NCI-H187 (cell line): ENCODE data around the gene FIGN.

ENCODE experiments used
- DNase-seq, 2 experiments: peaks; one replicate each; lab custom pipeline; 2025; lab: John Stamatoyannopoulos, UW

The FIGN gene

DNA sequence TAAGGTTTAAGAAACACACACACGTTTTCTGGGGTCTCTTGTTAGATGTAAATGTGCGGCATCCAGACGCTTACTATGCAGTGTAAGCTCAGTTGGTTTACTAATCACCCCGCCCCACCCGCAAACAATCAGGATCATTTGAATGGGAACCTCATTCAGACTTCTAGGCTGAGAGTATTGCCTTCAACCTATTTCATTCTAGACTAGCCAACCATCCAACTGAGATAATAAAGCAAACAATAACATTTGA, 1.3 kb upstream of the FIGN start:
- no peak for DNase-seq

DNA sequence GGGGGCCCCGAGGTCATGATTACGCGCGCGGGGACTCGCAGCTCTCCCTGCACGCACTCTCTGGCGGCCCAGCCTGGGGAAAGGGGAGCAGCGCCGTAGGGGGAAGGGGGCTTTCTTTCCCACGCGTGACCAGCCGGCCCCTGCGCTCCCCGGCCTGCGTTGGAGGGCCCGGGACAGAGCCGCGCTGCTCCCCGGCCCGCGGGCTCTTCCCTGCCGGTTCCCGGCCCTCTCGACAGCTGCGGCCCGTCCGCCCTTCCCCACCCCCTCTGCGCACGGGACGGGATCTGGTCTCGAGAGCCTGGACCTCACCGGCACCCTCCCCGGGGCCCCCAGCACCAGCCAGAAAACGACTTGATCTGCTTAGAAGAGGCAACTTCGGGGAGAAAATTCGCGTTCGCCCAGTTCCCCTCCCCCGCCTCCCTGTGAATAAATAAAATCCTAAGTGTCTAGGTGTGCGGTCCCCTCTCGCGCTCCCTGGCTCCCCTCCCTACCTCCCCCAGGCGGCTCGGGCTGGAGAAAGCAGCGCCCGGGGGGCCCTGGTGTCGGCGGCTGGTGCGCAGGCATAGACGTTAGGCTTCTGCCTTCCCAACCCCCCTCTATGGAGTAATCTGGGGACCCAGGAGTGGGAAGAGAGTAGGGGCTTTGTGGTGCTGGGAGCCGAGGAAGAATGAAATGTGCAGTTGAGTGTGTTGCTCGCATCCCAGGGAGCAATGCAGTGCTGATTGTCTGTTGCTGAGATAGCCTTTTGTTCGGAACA, 803 bp upstream of the FIGN start:
- DNase-seq: peak in 1 of 2 experiments; percentile 4

GRCh38 chr2:163734881-163735684, 725 bp downstream of the FIGN start:
- no peak for DNase-seq

DNA sequence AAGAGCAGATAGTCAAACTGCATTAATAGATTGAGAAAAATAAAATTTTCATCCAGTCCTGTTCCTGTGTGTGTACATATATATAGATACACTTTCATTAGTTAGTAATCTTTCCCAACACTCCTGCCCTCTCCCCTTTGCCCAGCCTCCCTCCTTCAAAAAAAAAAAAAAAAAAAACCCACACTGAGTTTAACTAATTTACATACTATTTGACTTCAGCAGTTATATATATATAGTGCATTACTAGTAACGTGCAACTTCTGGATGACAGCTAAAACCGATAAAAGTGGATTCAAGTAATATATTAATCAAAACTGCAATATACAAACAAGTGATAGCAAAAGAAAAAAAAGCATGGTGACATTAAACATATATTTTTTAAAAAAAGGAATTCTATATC, 1.4 kb downstream of the FIGN start:
- DNase-seq: no peak

- DNase-seq: no peak
Measured at GRCh38 chr2:163733956-163734355, 1.9 kb downstream of the FIGN start.

DNA sequence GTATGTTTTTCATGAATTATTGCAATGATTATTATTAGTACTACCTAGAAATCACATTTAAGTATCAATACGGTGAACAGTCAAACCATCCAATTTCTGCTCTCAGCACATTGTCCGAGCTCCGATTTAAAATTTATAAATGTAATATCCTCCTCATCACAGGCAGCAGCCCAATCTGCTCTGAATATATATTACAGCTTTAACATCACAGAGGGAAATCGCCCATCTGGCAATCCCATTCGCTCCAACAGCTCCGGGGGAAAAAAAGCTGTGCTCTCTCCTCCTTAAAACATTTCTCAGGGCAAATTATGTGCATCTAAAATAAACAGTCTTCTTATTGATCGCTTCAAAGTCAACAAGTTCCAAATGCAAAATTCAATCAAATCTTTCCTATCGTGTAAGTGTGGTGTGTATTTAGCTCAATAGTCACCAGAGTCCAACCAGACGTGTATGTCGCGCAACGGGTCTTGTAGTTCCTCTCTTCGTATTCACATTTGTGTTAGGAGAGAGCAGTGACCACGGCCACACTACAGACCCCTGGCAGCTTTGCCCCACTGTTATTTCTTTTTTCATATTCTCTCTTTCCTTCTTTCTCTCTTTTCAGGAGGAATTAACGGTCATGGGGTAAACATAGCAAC, 2.4 kb downstream of the FIGN start:
- no peak for DNase-seq

DNA sequence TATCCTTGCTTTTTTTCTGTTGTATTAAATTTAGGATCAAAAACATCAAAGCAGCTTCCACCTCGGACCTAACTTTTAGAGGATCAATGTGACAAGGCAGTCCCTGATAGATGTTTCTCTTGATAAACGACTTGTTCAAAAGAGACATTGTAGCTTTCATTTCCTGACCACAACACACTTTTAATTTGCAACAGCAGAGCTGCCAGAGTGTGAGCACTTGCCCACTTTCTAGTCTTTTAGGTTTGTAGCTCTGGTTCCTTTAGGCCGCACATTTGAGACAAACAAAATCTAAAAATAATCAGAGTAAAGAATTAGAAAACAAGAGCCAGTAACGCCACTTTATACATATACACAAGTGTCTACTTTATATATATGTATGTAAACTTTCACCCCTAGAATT, 3.1 kb downstream of the FIGN start:
- DNase-seq: no peak

DNA sequence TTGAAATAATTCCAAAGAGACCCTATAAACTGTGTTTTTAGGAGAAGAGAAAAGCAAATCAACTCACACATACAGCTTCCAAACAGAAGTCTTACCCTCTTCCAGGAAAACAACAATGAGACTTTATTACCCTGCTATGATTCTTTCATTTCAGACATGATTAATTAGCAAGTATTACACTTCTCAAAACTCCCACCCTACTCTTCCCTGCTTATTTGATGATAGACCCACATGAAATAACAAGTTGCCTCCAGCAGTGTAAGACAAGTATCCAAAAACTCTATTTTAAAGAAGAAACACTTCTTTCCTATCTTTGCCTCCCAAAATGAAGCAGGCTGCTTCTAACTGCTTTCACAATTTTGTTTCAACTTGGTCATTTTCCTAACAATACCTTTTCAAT, 4.1 kb downstream of the FIGN start:
- DNase-seq: no peak

- no peak for DNase-seq
Measured at GRCh38 chr2:163730556-163730955, 5.3 kb downstream of the FIGN start.

- DNase-seq: no peak
Measured at GRCh38 chr2:163729636-163730273, 6.1 kb downstream of the FIGN start.

- no peak for DNase-seq
Measured at GRCh38 chr2:163723881-163724280, 11.9 kb downstream of the FIGN start.

DNA sequence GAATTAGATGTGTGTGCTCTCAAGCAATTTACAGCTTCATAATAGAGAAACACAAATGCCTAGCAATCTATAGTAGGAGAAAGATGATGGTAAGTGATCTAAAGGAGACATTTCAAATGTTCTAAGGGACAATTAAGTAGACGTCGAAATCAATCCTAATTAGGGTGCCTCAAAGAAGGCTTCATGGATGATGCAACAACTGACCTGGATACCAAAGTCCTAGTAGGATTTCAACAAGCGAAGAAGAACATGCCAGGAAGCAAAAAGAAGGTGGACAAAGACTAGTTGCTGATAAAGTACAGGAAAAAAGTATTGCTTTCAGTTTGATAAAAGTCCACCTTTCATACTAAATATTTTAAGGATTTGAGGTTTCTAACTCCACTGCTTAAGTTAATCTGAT, 12.5 kb downstream of the FIGN start:
- DNase-seq: no peak

- no peak for DNase-seq
Measured at GRCh38 chr2:163719331-163719730, 16.5 kb downstream of the FIGN start.

- DNase-seq: no peak
Measured at GRCh38 chr2:163717993-163718680, 17.7 kb downstream of the FIGN start.

- DNase-seq: no peak
Measured at GRCh38 chr2:163717515-163717914, 18.3 kb downstream of the FIGN start.

DNA sequence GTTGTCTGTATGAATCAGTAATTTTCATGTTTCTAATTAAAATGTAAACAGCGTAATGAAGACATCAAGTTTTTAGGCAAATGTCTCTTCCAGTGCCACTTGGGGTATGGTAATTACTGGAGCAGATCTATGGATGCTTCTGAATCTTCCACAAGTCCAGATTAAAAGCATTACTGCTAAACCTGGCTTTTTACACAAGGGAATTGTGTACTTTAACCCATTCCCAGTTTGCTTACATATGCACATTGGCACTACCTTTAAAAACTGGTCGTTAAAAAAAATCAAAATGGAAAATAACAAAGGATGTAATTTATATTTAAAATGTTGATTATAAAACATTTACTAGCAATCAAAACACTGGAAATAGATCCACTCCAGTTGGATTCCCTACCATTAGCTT, 19.7 kb downstream of the FIGN start:
- DNase-seq: no peak

DNA sequence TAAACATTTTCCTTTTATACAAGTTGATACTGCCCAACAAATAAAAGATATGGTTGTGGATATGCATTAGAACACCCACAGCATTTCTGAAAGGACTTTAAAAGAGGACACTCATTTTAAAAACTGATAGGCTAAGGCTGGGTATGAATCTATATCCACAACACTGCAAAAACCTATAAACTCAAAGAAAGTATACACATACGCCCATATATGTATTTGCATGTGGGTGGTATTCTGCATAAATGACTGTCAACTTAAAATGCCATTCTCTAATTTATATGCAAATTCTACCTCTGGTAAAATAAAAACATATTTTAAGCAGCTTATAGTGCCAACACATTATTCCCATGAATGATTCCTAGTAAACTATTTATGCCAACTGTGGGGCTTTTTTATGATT, 20.1 kb downstream of the FIGN start:
- DNase-seq: no peak

- no peak for DNase-seq
Measured at GRCh38 chr2:163715199-163715598, 20.6 kb downstream of the FIGN start.

- no peak for DNase-seq
Measured at GRCh38 chr2:163713534-163714311, 22.1 kb downstream of the FIGN start.

DNA sequence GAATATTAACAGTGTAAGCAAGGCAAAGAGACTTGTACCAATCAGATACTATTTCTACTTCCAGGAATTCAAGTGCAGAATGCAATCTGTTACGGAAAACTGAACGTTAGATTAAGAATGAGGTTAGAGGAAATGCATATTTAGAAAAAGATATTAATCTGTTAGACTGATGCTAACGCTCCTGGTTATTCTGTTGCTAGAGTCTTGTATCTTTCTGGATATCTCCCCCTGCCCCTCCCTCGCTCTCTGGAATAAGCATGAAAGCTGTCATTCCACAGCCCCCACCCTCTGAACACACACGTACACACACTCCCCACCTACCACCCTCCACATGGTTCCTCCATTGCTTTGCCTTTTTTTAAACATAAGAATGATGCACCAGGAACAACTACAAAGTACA, 24.1 kb downstream of the FIGN start:
- no peak for DNase-seq

DNA sequence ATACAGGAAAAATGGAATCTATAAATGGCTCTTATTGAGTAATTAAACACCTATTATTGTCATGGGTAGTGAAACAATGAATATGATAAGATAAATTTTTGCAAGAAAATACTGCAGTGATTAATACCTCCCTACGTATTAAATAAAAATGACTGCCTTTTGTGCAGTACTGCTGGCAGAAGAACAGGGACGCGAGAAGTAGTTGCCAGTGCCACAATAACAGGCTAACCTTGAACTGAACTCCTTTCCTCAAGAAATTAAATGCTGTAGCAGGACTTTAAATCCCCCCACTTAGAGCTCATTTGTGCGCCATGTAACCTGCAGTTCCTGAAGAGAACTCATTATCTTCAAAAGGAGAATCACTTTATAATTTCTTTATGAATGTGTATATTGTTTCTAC, 24.6 kb downstream of the FIGN start:
- DNase-seq: no peak

DNA sequence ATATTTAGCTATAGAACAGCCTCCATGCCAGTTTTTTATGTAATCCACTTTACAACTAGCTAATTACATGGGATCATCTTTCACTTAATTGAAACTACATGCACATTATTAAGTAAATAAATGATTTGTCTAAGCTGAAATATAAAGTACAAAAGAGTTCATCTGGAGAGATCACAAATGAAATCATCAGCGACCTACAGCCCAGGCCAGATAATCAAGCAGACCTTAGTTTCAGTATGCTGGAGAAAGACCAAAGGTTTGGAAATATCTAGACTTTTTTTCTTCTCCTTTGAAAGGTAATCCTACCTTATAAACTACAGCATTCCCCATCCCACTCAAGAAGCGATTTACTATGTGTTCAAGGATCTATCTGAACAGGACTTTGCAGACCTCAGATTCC, 26.5 kb downstream of the FIGN start:
- no peak for DNase-seq
